HepG2 (cell line): ENCODE measurements around the gene TWNK. TPM values are rescaled to one million over a fixed set of nuclear protein-coding genes. Genes with fewer than 3 reads are reported as not detected.

Experiments used
- HNRNPK ChIP-seq: fragments of 200-400 bp; formaldehyde crosslinking; IDR thresholded peaks from 2 replicates; pipeline ENCODE4 v1.6.1; 2018; ENCODE audit warnings: low read length, low read depth, moderate library complexity, mild to moderate bottlenecking; ENCODE audit not compliant: poor library complexity, severe bottlenecking
- IRX3 ChIP-seq: sonication (generic); formaldehyde crosslinking; IDR thresholded peaks from 2 replicates; pipeline ENCODE4 v1.8.1; 2023; ENCODE audit warnings: mild to moderate bottlenecking, low read depth, missing genetic modification reagents, borderline replicate concordance
- JUN ChIP-seq: sonication (generic); formaldehyde crosslinking; IDR thresholded peaks from 2 replicates; pipeline ENCODE4 v1.4.0; 2020; ENCODE audit warnings: mild to moderate bottlenecking, missing genetic modification reagents
- MZF1 ChIP-seq: sonication (generic); formaldehyde crosslinking; IDR thresholded peaks from 2 replicates; pipeline ENCODE4 v1.8.1; 2023; ENCODE audit warnings: mild to moderate bottlenecking, missing genetic modification reagents, borderline replicate concordance
- NFRKB ChIP-seq: fragments of 450-650 bp; IDR thresholded peaks from 2 replicates; pipeline ENCODE4 v1.6.1; 2017
- NKX3-1 ChIP-seq: sonication (generic); formaldehyde crosslinking; IDR thresholded peaks from 2 replicates; pipeline ENCODE4 v1.5.0; 2020; ENCODE audit warnings: missing genetic modification reagents
- POLR2A ChIP-seq, 2 experiments: IDR thresholded peaks; 2 replicates each; pipeline ENCODE4 v1.6.1; 2011; ENCODE audit warnings: low read depth in 2 of 2, low read length in 2 of 2, mild to moderate bottlenecking in 1 of 2, moderate library complexity in 1 of 2; ENCODE audit not compliant: insufficient read depth in 1 of 2
- PRMT3 ChIP-seq: sonication (generic); formaldehyde crosslinking; IDR thresholded peaks from 2 replicates; pipeline ENCODE4 v1.8.1; 2022; ENCODE audit warnings: low read depth, mild to moderate bottlenecking, moderate library complexity, missing genetic modification reagents, borderline replicate concordance
- SSRP1 ChIP-seq: IDR thresholded peaks from 2 replicates; pipeline ENCODE4 v1.6.1; 2016; ENCODE audit warnings: control low read depth
- ZNF136 ChIP-seq: sonication (generic); formaldehyde crosslinking; IDR thresholded peaks from 2 replicates; pipeline ENCODE4 v1.8.1; 2022; ENCODE audit warnings: low read depth, mild to moderate bottlenecking, moderate library complexity, missing genetic modification reagents
- ZNF232 ChIP-seq: sonication (generic); formaldehyde crosslinking; IDR thresholded peaks from 2 replicates; pipeline ENCODE4 v1.4.0; 2020; ENCODE audit warnings: missing genetic modification reagents, borderline replicate concordance
- ZSCAN12 ChIP-seq: sonication (generic); formaldehyde crosslinking; IDR thresholded peaks from 2 replicates; pipeline ENCODE4 v1.9.0; 2021; ENCODE audit warnings: mild to moderate bottlenecking, missing genetic modification reagents
- ZSCAN25 ChIP-seq: sonication (generic); formaldehyde crosslinking; IDR thresholded peaks from 2 replicates; pipeline ENCODE4 v1.8.0; 2022; ENCODE audit warnings: mild to moderate bottlenecking, missing genetic modification reagents
- polyA plus RNA-seq, 8 experiments: library from polyadenylated mRNA; depleted of rRNA in 3 of 8; stranded (reverse) in 7 of 8; unstranded in 1 of 8; fragments of >200 nt; fragmentation: Illumina TruSeq in 4 of 8; extraction: Trizol in 4 of 8; gene quantifications; 2 replicates each; pipeline versions ENCODE4 v1.2.1 to v1.2.3, GENCODE V29; 2011 to 2016; ENCODE audit warnings: low read depth in 4 of 8, missing spikeins in 1 of 8, mixed read lengths in 1 of 8; ENCODE audit not compliant: insufficient read depth in 1 of 8
- total RNA-seq, 5 experiments: library from RNA; depleted of rRNA; stranded (reverse); fragments of >200 nt; fragmentation: Illumina TruSeq; extraction: Trizol; gene quantifications; 2 replicates each; pipeline ENCODE4 v1.2.3, GENCODE V29; 2016; ENCODE audit warnings: low read depth in 1 of 5
- TF ChIP-seq, protein P1 (sequence below): sonication (generic); formaldehyde crosslinking; IDR thresholded peaks from 2 replicates; pipeline ENCODE4 v1.5.1; 2020; ENCODE audit warnings: missing genetic modification reagents, mild to moderate bottlenecking, borderline replicate concordance
- TF ChIP-seq, protein P2 (sequence below): IDR thresholded peaks from 2 replicates; pipeline ENCODE4 v1.6.1; 2016; ENCODE audit warnings: missing compliant biosample characterization, missing genetic modification reagents, borderline replicate concordance
- TF ChIP-seq, protein P3 (sequence below): sonication (generic); formaldehyde crosslinking; IDR thresholded peaks from 2 replicates; pipeline ENCODE4 v1.5.0; 2020; ENCODE audit warnings: mild to moderate bottlenecking, missing genetic modification reagents, moderate library complexity
- TF ChIP-seq, protein P4 (sequence below): sonication (generic); formaldehyde crosslinking; IDR thresholded peaks from 2 replicates; pipeline ENCODE4 v1.4.0; 2020; ENCODE audit warnings: missing genetic modification reagents
- TF ChIP-seq, protein P5 (sequence below): sonication (generic); formaldehyde crosslinking; IDR thresholded peaks from 2 replicates; pipeline ENCODE4 v1.5.1; 2020; ENCODE audit warnings: missing genetic modification reagents, mild to moderate bottlenecking, borderline replicate concordance
- TF ChIP-seq, protein P6 (sequence below): IDR thresholded peaks from 2 replicates; pipeline ENCODE4 v1.6.1; 2016; ENCODE audit warnings: control low read depth
- TF ChIP-seq, protein P7 (sequence below): sonication (generic); formaldehyde crosslinking; IDR thresholded peaks from 2 replicates; pipeline ENCODE4 v1.8.0; 2022; ENCODE audit warnings: mild to moderate bottlenecking, missing genetic modification reagents

The TWNK gene
- total and polyA plus RNA-seq, 2 of the 13 experiments (the other 11 are each of a cell fraction or from before 2014, with no cell fraction given) = 10.7 to 16.5 TPM

DNA sequence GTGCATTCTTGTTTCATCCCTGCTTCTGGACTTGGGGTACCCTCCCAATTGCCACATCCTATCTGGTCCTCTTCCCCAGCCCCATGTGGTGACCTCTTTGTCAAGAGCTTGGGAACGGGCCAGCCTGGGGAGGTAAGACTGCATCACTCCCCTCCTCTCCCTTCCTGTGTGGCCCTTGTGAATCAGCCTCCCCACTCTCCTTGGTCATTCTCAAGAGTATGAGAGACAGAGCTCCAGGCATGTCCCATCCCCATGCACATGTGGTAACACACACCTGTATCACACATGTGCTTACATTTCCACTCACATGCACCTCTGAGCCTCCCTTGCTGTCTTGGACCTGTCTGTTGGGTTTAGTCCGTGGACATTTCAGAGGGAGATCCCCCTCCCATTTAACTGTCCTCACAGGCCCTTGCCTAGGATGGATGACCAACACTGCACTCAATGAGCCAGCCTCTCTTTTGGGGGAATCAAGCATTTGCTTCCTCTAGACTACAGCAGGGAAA lies 2.6 kb upstream of the TWNK start (continued):
- TF ChIP-seq, protein P1, sequence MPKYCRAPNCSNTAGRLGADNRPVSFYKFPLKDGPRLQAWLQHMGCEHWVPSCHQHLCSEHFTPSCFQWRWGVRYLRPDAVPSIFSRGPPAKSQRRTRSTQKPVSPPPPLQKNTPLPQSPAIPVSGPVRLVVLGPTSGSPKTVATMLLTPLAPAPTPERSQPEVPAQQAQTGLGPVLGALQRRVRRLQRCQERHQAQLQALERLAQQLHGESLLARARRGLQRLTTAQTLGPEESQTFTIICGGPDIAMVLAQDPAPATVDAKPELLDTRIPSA (CRISPR knock-in tag) = no peak
- TF ChIP-seq, protein P2, sequence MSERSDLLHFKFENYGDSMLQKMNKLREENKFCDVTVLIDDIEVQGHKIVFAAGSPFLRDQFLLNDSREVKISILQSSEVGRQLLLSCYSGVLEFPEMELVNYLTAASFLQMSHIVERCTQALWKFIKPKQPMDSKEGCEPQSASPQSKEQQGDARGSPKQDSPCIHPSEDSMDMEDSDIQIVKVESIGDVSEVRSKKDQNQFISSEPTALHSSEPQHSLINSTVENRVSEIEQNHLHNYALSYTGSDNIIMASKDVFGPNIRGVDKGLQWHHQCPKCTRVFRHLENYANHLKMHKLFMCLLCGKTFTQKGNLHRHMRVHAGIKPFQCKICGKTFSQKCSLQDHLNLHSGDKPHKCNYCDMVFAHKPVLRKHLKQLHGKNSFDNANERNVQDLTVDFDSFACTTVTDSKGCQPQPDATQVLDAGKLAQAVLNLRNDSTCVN = no peak
- TF ChIP-seq, protein P3, sequence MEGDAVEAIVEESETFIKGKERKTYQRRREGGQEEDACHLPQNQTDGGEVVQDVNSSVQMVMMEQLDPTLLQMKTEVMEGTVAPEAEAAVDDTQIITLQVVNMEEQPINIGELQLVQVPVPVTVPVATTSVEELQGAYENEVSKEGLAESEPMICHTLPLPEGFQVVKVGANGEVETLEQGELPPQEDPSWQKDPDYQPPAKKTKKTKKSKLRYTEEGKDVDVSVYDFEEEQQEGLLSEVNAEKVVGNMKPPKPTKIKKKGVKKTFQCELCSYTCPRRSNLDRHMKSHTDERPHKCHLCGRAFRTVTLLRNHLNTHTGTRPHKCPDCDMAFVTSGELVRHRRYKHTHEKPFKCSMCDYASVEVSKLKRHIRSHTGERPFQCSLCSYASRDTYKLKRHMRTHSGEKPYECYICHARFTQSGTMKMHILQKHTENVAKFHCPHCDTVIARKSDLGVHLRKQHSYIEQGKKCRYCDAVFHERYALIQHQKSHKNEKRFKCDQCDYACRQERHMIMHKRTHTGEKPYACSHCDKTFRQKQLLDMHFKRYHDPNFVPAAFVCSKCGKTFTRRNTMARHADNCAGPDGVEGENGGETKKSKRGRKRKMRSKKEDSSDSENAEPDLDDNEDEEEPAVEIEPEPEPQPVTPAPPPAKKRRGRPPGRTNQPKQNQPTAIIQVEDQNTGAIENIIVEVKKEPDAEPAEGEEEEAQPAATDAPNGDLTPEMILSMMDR (CRISPR knock-in tag) = no peak
- no peak for TF ChIP-seq ZNF232
- TF ChIP-seq NFRKB = no peak
- no peak for TF ChIP-seq ZSCAN12 (CRISPR knock-in tag)
- no peak for TF ChIP-seq PRMT3 (CRISPR knock-in tag)
- peak; percentile 2; the same call in 1 of the 2 replicates for TF ChIP-seq SSRP1
- no peak for TF ChIP-seq IRX3 (CRISPR knock-in tag)
- TF ChIP-seq JUN (CRISPR knock-in tag) = no peak
- TF ChIP-seq, protein P4, sequence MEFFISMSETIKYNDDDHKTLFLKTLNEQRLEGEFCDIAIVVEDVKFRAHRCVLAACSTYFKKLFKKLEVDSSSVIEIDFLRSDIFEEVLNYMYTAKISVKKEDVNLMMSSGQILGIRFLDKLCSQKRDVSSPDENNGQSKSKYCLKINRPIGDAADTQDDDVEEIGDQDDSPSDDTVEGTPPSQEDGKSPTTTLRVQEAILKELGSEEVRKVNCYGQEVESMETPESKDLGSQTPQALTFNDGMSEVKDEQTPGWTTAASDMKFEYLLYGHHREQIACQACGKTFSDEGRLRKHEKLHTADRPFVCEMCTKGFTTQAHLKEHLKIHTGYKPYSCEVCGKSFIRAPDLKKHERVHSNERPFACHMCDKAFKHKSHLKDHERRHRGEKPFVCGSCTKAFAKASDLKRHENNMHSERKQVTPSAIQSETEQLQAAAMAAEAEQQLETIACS (CRISPR knock-in tag) = no peak
- TF ChIP-seq ZSCAN25 = no peak
- TF ChIP-seq MZF1 (CRISPR knock-in tag) = no peak
- TF ChIP-seq, protein P5, sequence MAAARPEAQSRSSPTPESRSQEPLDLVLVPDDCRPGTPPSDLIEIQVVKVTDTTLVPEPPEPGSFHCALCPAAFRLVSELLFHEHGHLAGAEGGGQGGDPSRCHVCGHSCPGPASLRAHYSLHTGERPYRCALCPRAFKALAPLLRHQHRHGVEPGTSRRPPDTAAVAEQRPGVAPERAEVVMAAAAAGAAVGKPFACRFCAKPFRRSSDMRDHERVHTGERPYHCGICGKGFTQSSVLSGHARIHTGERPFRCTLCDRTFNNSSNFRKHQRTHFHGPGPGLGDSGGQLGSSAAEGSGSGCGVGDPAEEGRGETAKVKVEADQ (CRISPR knock-in tag) = no peak
- peak; percentile 1 to 37; a peak in 1 of 4 replicates for TF ChIP-seq POLR2A (IDR thresholded peaks at IDR 0.05; ENCODE audit: insufficient read depth in 1 of 2, low read depth in 2 of 2, low read length in 2 of 2)
- no peak for TF ChIP-seq ZNF136 (CRISPR knock-in tag)
- TF ChIP-seq, protein P6, sequence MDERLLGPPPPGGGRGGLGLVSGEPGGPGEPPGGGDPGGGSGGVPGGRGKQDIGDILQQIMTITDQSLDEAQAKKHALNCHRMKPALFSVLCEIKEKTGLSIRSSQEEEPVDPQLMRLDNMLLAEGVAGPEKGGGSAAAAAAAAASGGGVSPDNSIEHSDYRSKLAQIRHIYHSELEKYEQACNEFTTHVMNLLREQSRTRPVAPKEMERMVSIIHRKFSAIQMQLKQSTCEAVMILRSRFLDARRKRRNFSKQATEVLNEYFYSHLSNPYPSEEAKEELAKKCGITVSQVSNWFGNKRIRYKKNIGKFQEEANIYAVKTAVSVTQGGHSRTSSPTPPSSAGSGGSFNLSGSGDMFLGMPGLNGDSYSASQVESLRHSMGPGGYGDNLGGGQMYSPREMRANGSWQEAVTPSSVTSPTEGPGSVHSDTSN = no peak
- TF ChIP-seq HNRNPK = no peak
- no peak for TF ChIP-seq NKX3-1 (CRISPR knock-in tag)
- TF ChIP-seq, protein P7, sequence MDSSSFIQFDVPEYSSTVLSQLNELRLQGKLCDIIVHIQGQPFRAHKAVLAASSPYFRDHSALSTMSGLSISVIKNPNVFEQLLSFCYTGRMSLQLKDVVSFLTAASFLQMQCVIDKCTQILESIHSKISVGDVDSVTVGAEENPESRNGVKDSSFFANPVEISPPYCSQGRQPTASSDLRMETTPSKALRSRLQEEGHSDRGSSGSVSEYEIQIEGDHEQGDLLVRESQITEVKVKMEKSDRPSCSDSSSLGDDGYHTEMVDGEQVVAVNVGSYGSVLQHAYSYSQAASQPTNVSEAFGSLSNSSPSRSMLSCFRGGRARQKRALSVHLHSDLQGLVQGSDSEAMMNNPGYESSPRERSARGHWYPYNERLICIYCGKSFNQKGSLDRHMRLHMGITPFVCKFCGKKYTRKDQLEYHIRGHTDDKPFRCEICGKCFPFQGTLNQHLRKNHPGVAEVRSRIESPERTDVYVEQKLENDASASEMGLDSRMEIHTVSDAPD = no peak
